GM18526 (cell line): ENCODE data around the gene APIP.

Experiments used
- POLR2A ChIP-seq: IDR thresholded peaks from 3 replicates; pipeline ENCODE4 v1.6.1; 2011; ENCODE audit not compliant: insufficient read length; ENCODE audit errors: extremely low read depth

The APIP gene

DNA sequence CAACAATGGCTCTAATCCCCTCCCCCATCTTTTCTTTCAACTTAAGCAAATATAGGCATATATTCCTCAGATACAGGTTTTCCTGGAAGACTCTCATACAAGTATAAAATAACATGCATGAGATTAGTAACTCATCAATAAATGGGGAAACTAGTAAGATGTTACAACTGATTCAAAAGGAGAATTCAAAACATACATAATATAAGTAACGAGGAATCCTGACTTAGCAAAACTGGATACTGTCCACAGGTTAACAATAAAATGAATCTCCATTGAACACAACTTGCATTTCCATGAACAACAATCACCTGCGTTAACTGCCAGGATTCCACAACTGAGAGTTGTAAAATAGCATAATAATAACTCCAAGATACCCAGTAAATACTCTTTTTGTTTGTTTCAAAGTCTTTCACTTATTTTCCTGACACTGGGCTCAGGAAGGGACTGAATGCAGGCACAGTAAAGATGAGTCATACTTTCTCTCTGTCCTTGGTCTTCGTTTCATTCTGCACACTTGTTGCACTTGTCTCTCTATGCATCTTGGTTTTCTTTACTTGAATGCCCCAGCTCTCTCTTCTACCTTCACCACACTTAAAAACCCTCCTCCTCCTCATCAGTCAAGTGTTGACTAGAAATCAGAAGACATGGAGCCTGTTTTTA lies 8.1 kb downstream of the APIP start:
- no peak for TF ChIP-seq POLR2A

DNA sequence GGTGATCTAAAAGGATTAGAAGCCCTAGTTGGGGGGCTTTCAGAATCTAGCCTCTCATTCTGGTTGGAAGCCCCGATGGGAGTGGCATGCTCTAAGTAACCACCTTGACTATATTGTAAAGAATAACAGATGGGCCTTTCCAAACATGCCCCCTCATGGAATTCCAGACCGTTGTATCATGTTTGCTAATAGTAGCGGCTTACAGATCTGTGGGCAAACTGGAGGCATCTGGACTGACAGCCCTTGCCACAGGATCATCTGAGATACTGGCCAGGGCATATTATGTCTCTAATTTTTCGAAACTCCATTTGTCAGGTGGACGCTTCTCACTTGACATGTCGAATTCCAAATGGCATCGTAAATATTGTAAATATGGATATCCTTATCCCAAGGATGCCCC lies 10.5 kb downstream of the APIP start:
- no peak for TF ChIP-seq POLR2A

DNA sequence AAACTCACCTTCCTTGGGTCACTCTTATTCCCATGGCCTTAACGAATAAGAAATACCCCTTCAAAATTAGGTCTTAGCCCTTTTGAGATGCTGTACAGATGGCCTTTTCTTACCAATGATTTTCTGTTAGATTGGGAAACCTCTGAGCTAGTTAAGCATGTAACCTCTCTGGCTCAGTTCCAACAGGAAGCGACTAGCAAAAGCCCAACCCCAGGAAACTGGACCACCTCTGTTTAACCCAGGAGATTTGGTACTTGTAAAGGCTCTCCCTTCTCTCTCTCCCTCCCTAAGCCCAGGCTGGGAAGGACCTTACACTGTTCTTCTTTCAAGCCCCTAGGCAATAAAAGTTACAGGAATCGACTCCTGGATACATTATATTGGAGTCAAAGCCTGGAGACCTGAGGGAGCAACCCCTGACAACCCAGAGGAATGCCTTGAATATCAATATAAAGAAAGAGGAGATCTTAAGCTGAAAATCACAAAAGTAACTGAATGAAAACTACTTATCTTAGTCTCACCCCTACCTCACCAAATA lies 11.7 kb downstream of the APIP start:
- TF ChIP-seq POLR2A = no peak

DNA sequence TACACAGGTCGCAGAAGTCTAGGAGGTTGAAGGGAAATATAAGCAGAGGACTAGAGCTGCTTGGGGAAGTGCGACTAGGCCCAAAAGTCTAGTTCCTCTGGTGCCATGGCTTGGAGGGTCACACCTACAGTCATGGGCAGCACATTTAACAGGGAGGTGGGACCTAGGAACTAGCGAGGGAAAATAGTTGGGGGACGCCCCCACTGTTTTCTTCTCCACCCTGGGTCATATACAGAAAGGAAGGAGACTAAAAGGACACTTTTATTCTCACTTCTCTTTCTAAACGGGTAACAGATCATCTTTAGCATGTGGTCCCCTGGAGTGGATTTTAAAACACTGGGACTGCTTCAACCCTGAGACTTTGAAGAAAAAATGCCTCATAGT lies 16.6 kb downstream of the APIP start:
- no peak for TF ChIP-seq POLR2A

DNA sequence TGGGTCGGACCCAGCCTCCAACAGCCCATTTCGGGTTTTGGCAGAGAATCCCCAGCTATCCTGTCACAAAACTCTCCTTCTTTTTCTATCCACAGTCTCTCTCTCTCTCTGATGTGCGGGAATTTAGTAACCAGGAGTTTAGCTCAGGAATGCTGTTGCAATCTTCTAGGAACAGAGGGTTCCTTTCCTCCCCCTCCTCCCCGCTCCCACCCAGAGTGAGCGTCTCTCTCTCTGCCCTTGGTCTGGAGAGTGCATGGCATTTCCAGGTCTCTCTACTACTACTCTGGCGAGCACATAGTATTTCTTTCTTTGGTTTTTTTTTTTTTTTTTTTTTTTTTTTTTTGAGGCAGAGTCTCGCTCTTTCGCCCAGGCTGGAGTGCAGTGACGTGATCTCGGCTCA lies 17.7 kb downstream of the APIP start:
- TF ChIP-seq POLR2A = no peak

DNA sequence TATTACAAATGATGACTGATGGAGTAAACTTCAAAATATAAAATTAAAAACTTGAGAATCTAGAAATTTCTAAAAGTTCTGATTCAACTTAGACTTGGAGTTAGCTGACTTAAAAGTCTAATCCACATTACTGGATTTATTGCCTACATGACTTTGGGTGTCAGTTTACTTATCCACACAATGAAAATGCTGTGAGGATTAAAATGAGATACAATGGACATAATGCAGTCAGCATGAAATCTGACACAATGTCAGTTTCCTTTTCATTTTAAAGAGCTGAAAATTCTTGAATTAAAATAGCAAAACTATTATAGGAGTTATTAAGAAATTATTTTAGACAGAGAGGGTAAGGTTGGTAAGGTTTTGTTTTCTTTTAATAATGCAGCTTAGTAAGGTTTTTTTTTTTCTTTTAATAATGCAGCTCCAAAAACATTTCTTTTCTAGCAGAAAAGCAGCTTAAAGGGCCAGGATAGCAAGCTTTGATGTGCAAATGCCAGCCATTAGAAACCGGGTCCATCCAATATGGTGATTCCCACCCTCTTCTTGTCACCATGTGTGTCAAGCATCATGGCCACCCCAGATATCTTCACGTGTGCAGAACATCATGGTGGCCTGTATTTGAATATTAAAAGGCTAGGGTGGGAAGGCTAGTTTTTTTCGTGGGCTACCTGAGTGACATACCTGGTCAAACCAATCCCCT lies 18.9 kb downstream of the APIP start:
- no peak for TF ChIP-seq POLR2A

DNA sequence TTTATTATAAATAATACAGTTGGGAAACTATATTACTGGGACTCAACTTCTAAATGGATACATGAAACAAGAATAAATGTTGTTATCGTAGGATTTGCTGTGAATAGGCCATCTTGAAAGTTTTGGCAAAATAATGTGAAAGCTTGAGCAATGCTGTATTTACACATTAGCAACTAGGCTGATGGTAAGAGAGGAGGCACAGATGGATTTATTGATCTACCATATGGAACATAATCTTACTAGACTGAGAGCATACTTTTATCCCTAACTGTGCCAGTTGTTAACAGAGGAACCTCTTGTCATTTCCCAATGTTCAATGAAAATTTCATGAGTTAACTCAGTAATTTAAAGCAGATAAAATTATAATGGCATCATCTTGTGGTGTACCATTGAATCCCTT lies 22.8 kb downstream of the APIP start:
- no peak for TF ChIP-seq POLR2A

DNA sequence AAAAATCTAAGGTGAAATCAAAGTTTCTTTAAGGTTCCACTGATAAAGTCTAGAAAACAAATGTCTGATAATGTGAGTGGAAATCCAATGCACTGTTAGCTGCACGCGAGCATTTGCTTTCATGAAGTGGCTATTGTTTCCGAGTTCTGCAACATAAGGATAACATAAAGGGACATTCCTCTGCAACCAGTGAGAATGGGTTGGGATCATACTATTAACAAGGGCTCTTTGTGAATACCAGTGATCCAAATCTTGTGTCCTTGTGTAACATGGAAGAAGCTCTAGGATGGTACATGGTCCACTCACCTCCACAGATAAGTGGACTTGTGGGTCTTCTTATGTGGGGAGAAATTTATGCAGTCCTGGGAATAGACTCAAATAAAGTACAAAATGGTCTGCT lies 24.6 kb downstream of the APIP start:
- TF ChIP-seq POLR2A = no peak

DNA sequence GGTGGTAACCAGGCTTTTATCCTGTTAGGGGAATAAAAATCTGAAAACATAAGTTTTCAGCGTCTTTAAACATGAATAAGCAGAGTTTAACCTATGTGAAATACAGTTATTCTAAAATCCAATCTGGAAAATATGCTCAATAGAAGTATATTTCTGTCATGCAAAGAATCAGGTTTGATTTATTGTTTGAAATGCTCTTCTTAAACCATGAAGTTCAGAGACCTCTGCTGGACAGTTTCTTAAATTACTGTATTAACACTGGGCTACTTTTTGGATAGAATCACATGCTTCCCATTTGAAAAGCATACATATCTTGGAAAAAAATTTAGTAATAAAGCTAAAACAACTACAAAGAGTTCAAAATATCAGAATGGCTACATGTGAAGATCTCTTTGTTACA lies 25.4 kb downstream of the APIP start:
- TF ChIP-seq POLR2A = no peak

DNA sequence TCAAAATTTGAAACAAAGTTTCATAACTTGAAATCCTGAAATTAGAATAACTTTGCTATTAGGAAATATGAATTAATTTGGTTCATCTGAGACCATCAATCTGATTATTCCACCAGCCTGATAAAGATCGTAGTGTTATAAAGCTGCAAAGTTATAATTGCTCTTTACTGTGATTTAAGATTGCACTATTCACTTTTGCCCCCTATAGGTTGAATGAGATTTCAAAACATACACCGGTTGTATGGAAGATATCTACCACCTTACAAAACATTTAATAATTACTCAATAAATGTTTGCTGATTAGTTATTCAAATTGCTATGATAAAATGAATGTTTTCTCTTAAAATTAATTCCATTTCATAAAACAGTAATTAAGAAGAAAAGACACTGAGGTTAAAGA lies 26.1 kb downstream of the APIP start:
- no peak for TF ChIP-seq POLR2A

DNA sequence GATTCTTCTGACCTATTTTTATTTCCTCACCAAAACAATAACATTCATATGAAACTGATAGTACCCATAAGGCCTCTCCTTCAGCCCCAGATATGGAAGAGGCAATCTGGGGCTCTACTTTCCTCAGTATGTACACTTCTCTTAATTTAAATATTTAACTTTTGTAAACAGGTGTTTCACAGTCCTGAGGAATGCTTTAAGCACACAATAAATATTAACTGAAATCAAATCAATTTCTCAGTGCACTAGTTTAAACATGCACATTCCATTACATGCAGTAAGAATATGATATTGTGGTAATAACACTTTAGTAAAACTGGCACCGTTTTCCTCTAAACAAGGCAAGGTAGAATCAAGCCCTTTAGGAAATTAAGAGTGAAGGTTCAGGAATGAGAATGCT lies 28.9 kb downstream of the APIP start:
- no peak for TF ChIP-seq POLR2A

DNA sequence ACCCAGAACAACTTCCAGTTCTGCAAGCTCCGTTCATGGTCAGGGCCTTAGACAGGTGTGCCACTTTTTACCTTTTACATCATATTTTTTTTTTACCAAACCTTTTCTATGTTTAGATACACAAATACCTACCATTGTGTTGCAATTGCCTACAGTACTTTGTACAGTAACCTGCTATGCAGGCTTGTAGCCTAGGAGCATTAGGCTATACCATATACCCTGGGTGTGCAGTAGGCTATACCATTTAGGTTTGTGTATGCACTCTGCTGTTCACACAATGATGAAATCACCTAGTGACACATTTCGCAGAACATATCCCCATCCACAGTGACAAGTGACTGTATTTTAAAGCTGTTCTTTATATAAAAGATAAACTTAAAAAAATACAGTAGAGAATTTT lies 29.6 kb downstream of the APIP start:
- TF ChIP-seq POLR2A = no peak

DNA sequence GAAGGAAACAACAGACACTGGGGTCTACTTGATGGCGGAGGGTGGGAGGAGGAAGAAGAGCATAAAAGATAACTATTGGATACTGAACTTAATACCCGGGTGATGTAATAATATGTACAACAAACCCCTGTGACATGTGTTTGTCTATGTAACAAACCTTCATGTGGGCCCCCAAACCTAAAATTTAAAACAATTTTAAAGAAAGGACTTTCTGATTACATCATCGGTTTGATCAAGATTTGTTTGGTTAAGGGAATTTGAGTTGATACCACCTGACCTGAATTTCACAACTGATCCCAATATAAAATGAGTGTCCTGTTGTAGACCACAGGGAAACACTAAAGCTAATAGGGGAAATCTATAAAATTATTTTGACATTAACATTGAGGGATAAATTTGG lies 34.3 kb downstream of the APIP start:
- TF ChIP-seq POLR2A = no peak

DNA sequence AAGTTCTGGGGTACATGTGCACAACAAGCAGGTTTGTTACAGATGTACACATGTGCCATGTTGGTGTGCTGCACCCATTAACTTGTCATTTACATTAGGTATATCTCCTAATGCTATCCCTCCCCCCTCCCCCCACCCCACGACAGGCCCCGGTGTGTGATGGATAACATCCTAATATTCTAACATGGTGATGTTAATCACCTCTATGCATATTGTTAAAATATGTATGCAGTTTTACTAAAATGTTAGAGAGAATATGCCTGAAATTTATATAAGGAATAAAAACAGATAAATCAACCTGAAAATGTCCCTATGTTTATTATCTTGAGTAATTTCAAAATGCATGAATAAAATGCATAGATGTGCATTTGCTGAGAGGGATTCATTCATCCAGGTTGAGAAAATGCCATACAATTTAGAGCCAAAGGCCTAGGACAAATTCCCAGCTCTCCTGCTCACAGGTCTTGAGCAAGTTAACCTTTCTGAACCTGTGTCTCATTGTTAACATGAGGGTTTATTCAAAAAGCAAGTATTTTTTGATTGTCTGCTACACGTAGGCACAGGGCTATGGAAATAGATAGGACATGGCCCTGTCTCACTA lies 38.7 kb downstream of the APIP start:
- TF ChIP-seq POLR2A = no peak

DNA sequence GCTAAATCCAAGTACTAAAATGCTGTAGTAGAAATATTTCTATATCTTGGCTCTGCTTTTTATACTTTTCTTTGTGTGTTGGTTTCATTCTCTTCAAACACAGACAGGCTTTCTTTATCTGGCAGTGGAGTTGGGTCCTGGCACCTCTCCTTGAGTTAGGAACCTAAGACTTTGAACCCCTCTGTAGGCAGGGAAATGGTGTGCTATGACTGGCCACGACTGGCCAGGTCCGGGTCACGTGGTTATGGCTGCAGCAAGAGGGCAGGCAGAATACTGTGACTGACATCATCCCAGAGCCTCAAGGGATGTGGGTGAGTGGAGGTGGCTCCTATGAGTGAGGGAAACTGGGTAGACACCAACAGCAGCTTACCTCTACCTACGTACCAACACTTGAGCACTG lies 42.0 kb downstream of the APIP start:
- no peak for TF ChIP-seq POLR2A

DNA sequence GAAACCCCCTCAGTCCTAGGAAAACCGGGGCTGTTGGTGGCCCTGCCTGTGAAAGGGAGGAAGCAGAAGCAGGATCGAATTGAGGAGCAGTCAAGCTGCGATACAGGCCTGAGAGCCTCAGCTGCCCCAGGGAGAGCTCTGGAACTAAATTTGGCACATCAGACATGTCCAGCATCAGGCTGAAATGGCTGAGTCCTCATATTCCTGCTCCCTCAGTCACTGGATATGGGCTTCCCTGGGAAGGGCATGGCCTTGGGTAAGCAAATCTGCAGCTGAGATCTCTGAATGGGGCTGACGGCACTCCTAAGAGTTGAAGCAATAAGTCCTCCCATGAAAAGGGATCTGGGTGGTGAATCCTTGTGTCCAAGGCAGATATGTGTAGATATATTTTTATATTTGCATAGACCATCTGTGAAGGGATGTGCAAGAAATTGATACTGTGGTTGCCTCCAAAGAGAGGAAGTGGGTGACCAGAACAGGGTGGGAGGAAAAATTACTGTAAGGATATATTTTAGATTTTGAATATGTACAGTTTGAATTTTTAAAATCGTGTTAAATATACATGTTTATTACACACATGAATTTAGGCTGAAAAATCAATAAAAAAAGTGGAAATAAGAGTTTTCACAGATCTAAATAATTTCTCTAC lies 45.5 kb downstream of the APIP start:
- no peak for TF ChIP-seq POLR2A
